K562 (cell line): ENCODE measurements around the gene RBFOX1. TPM values are rescaled to one million over a fixed set of nuclear protein-coding genes. Genes with fewer than 3 reads are reported as not detected.

Experiments used
- ATAC-seq: fragments of 200-7000 bp; cut with Tn5 transposase; 3 replicates; pipeline ENCODE4 v1.9.1; 2020; ENCODE audit warnings: moderate library complexity
- BruUV-seq: library from RNA; stranded (reverse); fragments of 400-500 nt; replicated peaks from 2 replicates; lab custom pipeline; 2021; lab: Mats Ljungman, UMichigan
- CTCF ChIA-PET: fragments of 300-600 bp; formaldehyde crosslinking; extraction: SDS; loops from one replicate; lab custom pipeline; 2021; ENCODE audit warnings: low intra/inter-chr PET ratio; lab: Yijun Ruan, JAX
- POLR2A ChIA-PET: fragments of 300-600, 350-650 bp; sonication (Branson Sonifier 250); formaldehyde crosslinking; extraction: SDS; loops from one replicate; lab custom pipeline; 2021; ENCODE audit warnings: antibody characterized with exemption, inconsistent platforms; lab: Yijun Ruan, JAX
- DNase-seq, 4 experiments: peaks; one replicate each; pipeline versions ENCODE4 v3.0.0 to v3.0.0-alpha.2; 2011 to 2018; ENCODE audit warnings: low spot score in 3 of 4, mixed read lengths in 3 of 4; ENCODE audit errors: extremely low read depth in 1 of 4
- FAIRE-seq: peaks from 2 replicates; lab custom pipeline; 2011; peaks lifted over from hg19 to GRCh38; lab: Jason Lieb, UNC
- H2AFZ ChIP-seq: 2 replicates; pipeline ENCODE4 v1.6.0; 2011; ENCODE audit warnings: low read depth, low read length, control low read depth, inconsistent platforms
- H3K27ac ChIP-seq: fragments of 200-600 bp; 3 replicates; pipeline ENCODE4 v1.8.0; 2011; ENCODE audit warnings: low read depth, mild to moderate bottlenecking, control low read depth, inconsistent platforms, low read length, moderate library complexity, mixed read lengths; ENCODE audit errors: extremely low read depth
- H3K27me3 ChIP-seq, 2 experiments: fragments of 300-600 bp in 1 of 2; 2 replicates in 1 of 2; 3 replicates in 1 of 2; pipeline versions ENCODE4 v1.6.0 to v1.8.0; 2011; ENCODE audit warnings: inconsistent platforms in 2 of 2, low read length in 2 of 2, mild to moderate bottlenecking in 1 of 2, mixed read lengths in 1 of 2, moderate library complexity in 1 of 2; ENCODE audit not compliant: control insufficient read depth in 2 of 2, insufficient read depth in 2 of 2
- H3K36me3 ChIP-seq: fragments of 300-600 bp; 3 replicates; pipeline ENCODE4 v1.8.0; 2011; ENCODE audit warnings: mild to moderate bottlenecking, low read length, inconsistent platforms; ENCODE audit not compliant: control insufficient read depth, insufficient read depth
- H3K4me1 ChIP-seq, 2 experiments: fragments of 200-600 bp in 1 of 2; replicated peaks in 1 of 2; 2 replicates in 1 of 2; 3 replicates in 1 of 2; pipeline versions ENCODE4 v1.5.1 to v1.8.0; 2011; ENCODE audit warnings: inconsistent platforms in 2 of 2, low read length in 2 of 2, mild to moderate bottlenecking in 1 of 2, mixed read lengths in 1 of 2, moderate library complexity in 1 of 2; ENCODE audit not compliant: control insufficient read depth in 2 of 2, insufficient read depth in 2 of 2
- H3K4me2 ChIP-seq: 2 replicates; pipeline ENCODE4 v1.6.1; 2011; ENCODE audit warnings: low read length, control low read depth, inconsistent platforms, mixed read lengths; ENCODE audit not compliant: insufficient read depth
- H3K4me3 ChIP-seq: fragments of 200-600 bp; sonication (generic), shearing (Covaris generic); 2 replicates; pipeline ENCODE4 v1.5.1; 2016; ENCODE audit warnings: control low read depth, inconsistent platforms
- H3K79me2 ChIP-seq: fragments of 200-600 bp; 3 replicates; pipeline ENCODE4 v1.8.0; 2011; ENCODE audit warnings: low read length, inconsistent platforms; ENCODE audit not compliant: control insufficient read depth, insufficient read depth
- H3K9ac ChIP-seq, 2 experiments: 2 replicates each; pipeline versions ENCODE4 v1.6.0 to v1.6.1; 2011; ENCODE audit warnings: low read depth in 2 of 2, low read length in 2 of 2, control low read depth in 1 of 2, inconsistent platforms in 1 of 2, mild to moderate bottlenecking in 1 of 2, mixed read lengths in 1 of 2; ENCODE audit not compliant: insufficient read depth in 1 of 2
- H3K9me1 ChIP-seq: one replicate; pipeline ENCODE4 v1.6.0; 2011; ENCODE audit warnings: inconsistent platforms, mild to moderate bottlenecking, low read length, moderate library complexity; ENCODE audit not compliant: control insufficient read depth, insufficient read depth
- H3K9me3 ChIP-seq: replicated peaks from 2 replicates; pipeline ENCODE4 v1.5.1; 2011; ENCODE audit warnings: low read depth, low read length, inconsistent platforms; ENCODE audit not compliant: control insufficient read depth, insufficient read depth
- H4K20me1 ChIP-seq: replicated peaks from 2 replicates; pipeline ENCODE4 v1.6.1; 2011; ENCODE audit warnings: low read length, inconsistent platforms, mixed read lengths; ENCODE audit not compliant: control insufficient read depth, insufficient read depth
- BDP1 ChIP-seq: IDR thresholded peaks from 3 replicates; pipeline ENCODE4 v1.6.1; 2011; ENCODE audit not compliant: insufficient read length, insufficient read depth
- EHMT2 ChIP-seq: fragments of 450-650 bp; IDR thresholded peaks from 2 replicates; pipeline ENCODE4 v1.6.1; 2018; ENCODE audit warnings: antibody characterized with exemption
- KLF6 ChIP-seq: fragments of 250-450 bp; sonication (Bioruptor Pico); IDR thresholded peaks from 2 replicates; pipeline ENCODE4 v1.4.0; 2020; ENCODE audit warnings: mild to moderate bottlenecking, moderate library complexity, borderline replicate concordance
- PHF8 ChIP-seq: fragments of 200-600 bp; sonication (generic); IDR thresholded peaks from 2 replicates; pipeline ENCODE4 v1.6.1; 2012; ENCODE audit warnings: mixed run types, mild to moderate bottlenecking, inconsistent platforms, low read length, moderate library complexity, borderline replicate concordance
- SRSF7 ChIP-seq: fragments of 200-400 bp; formaldehyde crosslinking; optimal IDR thresholded peaks from 2 replicates; pipeline ENCODE3; 2017; ENCODE audit warnings: mild to moderate bottlenecking, low read depth, low read length
- SUPT5H ChIP-seq: fragments of 450-650 bp; IDR thresholded peaks from 2 replicates; pipeline ENCODE4 v1.6.1; 2016
- ZNF134 ChIP-seq: fragments of 250-450 bp; sonication (Bioruptor Pico); conservative IDR thresholded peaks from 2 replicates; pipeline ENCODE4 v1.4.0; 2020
- ZNF197 ChIP-seq: fragments of 200-800 bp; sonication (Bioruptor generic); IDR thresholded peaks from 2 replicates; pipeline ENCODE4 v1.6.1; 2016; ENCODE audit warnings: low read depth, missing genetic modification characterization, missing compliant biosample characterization
- ZNF551 ChIP-seq: fragments of 250-450 bp; sonication (Bioruptor Pico); IDR thresholded peaks from 2 replicates; pipeline ENCODE4 v1.5.0; 2021; ENCODE audit warnings: mild to moderate bottlenecking, moderate library complexity
- WGBS: fragments of 100-300 bp; shearing (Covaris generic); methylation state at CpG from one replicate; pipeline ENCODE4 v1.1.6; 2016; ENCODE audit warnings: low coverage, mixed read lengths; ENCODE audit not compliant: insufficient coverage; ENCODE audit errors: missing lambda C conversion rate; 5-methylcytosine and 5-hydroxymethylcytosine counted together
- in situ Hi-C: fragments of 300-500 bp; cut with MboI; formaldehyde crosslinking; loops from 4 replicates; pipeline ENCODE4 v1.15.0; 2018; ENCODE audit warnings: inconsistent platforms, mixed read lengths
- intact Hi-C: fragments of 100-400 bp; cut with micrococcal nuclease; formaldehyde crosslinking; loops from 2 replicates; pipeline ENCODE4 v1.14.2; 2022
- polyA plus RNA-seq, 8 experiments: library from polyadenylated mRNA; depleted of rRNA in 4 of 8; stranded (reverse) in 5 of 8; unstranded in 3 of 8; fragments of >200 nt; fragmentation: Nextera tagmentation in 2 of 8; fragmentation: Illumina TruSeq in 1 of 8; extraction: Ambion mirVana in 2 of 8; extraction: Trizol in 1 of 8; gene quantifications; 2 replicates each; pipeline versions ENCODE4 v1.2.1 to v1.2.3, GENCODE V29; 2011 to 2014; ENCODE audit warnings: inconsistent platforms in 1 of 8, missing spikeins in 1 of 8
- total RNA-seq, 7 experiments: library from RNA; depleted of rRNA in 6 of 7; stranded (reverse); fragments of >200 nt in 6 of 7; fragmentation: Illumina TruSeq in 2 of 7; extraction: Trizol in 2 of 7; gene quantifications; 2 replicates each; pipeline versions ENCODE4 v1.2.1 to v1.2.3, GENCODE V29; 2011 to 2021; ENCODE audit warnings: low replicate concordance in 1 of 7
- TF ChIP-seq, protein P1 (sequence below): sonication (generic); formaldehyde crosslinking; IDR thresholded peaks from 2 replicates; pipeline ENCODE4 v1.9.0; 2022; ENCODE audit warnings: mild to moderate bottlenecking, missing genetic modification reagents
- TF ChIP-seq, protein P2 (sequence below): fragments of 250-450 bp; sonication (Bioruptor Pico); IDR thresholded peaks from 2 replicates; pipeline ENCODE4 v1.9.0; 2021; ENCODE audit warnings: mild to moderate bottlenecking
- TF ChIP-seq, protein P3 (sequence below): fragments of 250-450 bp; sonication (Bioruptor Pico); IDR thresholded peaks from 2 replicates; pipeline ENCODE4 v1.5.0; 2021
- TF ChIP-seq, protein P4 (sequence below), 2 experiments: fragments of 450-650 bp; conservative IDR thresholded peaks; 2 replicates each; pipeline ENCODE4 v1.6.1; 2017; ENCODE audit warnings: mild to moderate bottlenecking in 2 of 2, moderate library complexity in 2 of 2

Gene RBFOX1
- total and polyA plus RNA-seq, 9 of the 15 experiments (the other 6 are each of a cell fraction or from before 2014, with no cell fraction given), result 0.03 TPM; not detected in 8

DNA sequence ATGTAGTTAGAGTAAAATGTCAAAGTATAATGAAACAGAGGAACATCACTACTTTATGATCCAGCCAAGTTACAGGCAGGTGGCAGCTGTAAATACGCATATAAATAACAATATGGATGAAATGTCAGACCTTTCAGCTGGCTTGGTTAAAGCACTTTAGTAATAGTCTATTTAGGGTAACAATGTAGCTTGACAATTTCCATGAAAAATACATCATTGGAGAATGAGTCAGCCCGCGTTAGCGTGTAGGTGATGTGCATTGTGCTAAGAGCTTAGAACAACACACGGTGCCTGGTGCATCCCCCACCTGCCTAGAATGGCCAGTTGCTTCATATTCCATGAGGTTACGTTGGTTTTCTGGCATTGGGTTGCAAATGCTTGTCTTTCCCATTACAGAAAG lies 119.4 kb downstream of the RBFOX1 start:
- Histone ChIP-seq H3K9me3 (no peaks in the 10 kb centered on the region), H3K9me1 (no peaks in the 10 kb centered on the region), H3K4me1 (no peaks in the 10 kb centered on the region), H3K27ac (no peak overlapping the region), H3K9ac (no peak overlapping the region), H3K79me2 (no peaks in the 10 kb centered on the region), H3K36me3 (no peaks in the 10 kb centered on the region), H4K20me1 (no peaks in the 10 kb centered on the region), H2AFZ (no peak overlapping the region), H3K4me3 (no peak overlapping the region), H3K4me2 (no peak overlapping the region), H3K27me3 (peaks cover 0 to 6% of the 10 kb centered on the region in 2 experiments; a peak in 1 of 5 replicates)
- intact Hi-C loops (no loop called here), in situ Hi-C loops (no loop called here)
- no TSS peak for BruUV-seq
- no peak for DNase-seq
- 0% methylated on average over 6 of the region's 6 CpGs for WGBS
- POLR2A ChIA-PET, result no interaction called here
- CTCF ChIA-PET, result no interaction called here
- TF ChIP-seq PHF8 (no peak), BDP1 (no peak), KLF6 (no peak), EHMT2 (no peak), ZNF197 (CRISPR knock-in tag) (no peak), ZNF134 (CRISPR knock-in tag) (no peak), SRSF7 (no peak), ZNF551 (CRISPR knock-in tag) (no peak), SUPT5H (no peak)
- TF ChIP-seq, protein P1, sequence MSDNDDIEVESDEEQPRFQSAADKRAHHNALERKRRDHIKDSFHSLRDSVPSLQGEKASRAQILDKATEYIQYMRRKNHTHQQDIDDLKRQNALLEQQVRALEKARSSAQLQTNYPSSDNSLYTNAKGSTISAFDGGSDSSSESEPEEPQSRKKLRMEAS, result no peak
- TF ChIP-seq, protein P2, sequence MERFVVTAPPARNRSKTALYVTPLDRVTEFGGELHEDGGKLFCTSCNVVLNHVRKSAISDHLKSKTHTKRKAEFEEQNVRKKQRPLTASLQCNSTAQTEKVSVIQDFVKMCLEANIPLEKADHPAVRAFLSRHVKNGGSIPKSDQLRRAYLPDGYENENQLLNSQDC (CRISPR knock-in tag), result no peak
- TF ChIP-seq, protein P3, sequence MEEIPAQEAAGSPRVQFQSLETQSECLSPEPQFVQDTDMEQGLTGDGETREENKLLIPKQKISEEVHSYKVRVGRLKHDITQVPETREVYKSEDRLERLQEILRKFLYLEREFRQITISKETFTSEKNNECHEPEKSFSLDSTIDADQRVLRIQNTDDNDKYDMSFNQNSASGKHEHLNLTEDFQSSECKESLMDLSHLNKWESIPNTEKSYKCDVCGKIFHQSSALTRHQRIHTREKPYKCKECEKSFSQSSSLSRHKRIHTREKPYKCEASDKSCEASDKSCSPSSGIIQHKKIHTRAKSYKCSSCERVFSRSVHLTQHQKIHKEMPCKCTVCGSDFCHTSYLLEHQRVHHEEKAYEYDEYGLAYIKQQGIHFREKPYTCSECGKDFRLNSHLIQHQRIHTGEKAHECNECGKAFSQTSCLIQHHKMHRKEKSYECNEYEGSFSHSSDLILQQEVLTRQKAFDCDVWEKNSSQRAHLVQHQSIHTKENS (CRISPR knock-in tag), result no peak
- TF ChIP-seq, protein P4, sequence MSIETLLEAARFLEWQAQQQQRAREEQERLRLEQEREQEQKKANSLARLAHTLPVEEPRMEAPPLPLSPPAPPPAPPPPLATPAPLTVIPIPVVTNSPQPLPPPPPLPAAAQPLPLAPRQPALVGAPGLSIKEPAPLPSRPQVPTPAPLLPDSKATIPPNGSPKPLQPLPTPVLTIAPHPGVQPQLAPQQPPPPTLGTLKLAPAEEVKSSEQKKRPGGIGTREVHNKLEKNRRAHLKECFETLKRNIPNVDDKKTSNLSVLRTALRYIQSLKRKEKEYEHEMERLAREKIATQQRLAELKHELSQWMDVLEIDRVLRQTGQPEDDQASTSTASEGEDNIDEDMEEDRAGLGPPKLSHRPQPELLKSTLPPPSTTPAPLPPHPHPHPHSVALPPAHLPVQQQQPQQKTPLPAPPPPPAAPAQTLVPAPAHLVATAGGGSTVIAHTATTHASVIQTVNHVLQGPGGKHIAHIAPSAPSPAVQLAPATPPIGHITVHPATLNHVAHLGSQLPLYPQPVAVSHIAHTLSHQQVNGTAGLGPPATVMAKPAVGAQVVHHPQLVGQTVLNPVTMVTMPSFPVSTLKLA (conservative IDR thresholded peaks at IDR 0.05), result no peak
- no peak for FAIRE-seq
- no peak for ATAC-seq
